Mesendoderm (in vitro differentiated cells): ENCODE results near the gene ATP8A2.

Experiments used
- DNase-seq: peaks from one replicate; pipeline ENCODE4 v3.0.0; 2013
- H2AK5ac ChIP-seq: 2 replicates; pipeline ENCODE4 v1.6.1; 2013; ENCODE audit warnings: low read length, inconsistent platforms
- H2BK120ac ChIP-seq: 2 replicates; pipeline ENCODE4 v1.6.1; 2013; ENCODE audit warnings: low read depth, mild to moderate bottlenecking, low read length, moderate library complexity, mixed read lengths
- H2BK15ac ChIP-seq: replicated peaks from 2 replicates; pipeline ENCODE4 v1.6.1; 2013; ENCODE audit warnings: low read depth, mild to moderate bottlenecking, moderate library complexity
- H2BK5ac ChIP-seq: 2 replicates; pipeline ENCODE4 v1.6.1; 2013; ENCODE audit warnings: low read length, inconsistent platforms
- H3K18ac ChIP-seq: 2 replicates; pipeline ENCODE4 v1.6.1; 2013; ENCODE audit warnings: mild to moderate bottlenecking, low read length, mixed read lengths
- H3K23ac ChIP-seq: one replicate; pipeline ENCODE4 v1.6.1; 2013; ENCODE audit warnings: low read length
- H3K27ac ChIP-seq: 2 replicates; pipeline ENCODE4 v1.5.1; 2013; ENCODE audit warnings: low read depth, mild to moderate bottlenecking, inconsistent platforms, low read length, moderate library complexity
- H3K27me3 ChIP-seq: 2 replicates; pipeline ENCODE4 v1.6.1; 2013; ENCODE audit warnings: low read length, control low read depth, mild to moderate bottlenecking, inconsistent platforms; ENCODE audit not compliant: insufficient read depth, poor library complexity
- H3K36me3 ChIP-seq: 2 replicates; pipeline ENCODE4 v1.6.1; 2013; ENCODE audit warnings: low read length, inconsistent platforms; ENCODE audit not compliant: control insufficient read depth, insufficient read depth
- H3K4ac ChIP-seq: one replicate; pipeline ENCODE4 v1.6.1; 2013; ENCODE audit warnings: low read depth, mild to moderate bottlenecking, low read length, moderate library complexity
- H3K4me1 ChIP-seq: 2 replicates; pipeline ENCODE4 v1.6.1; 2013; ENCODE audit warnings: low read depth, low read length, inconsistent platforms; ENCODE audit not compliant: control insufficient read depth
- H3K4me2 ChIP-seq: 2 replicates; pipeline ENCODE4 v1.6.1; 2013; ENCODE audit warnings: low read length
- H3K4me3 ChIP-seq: 2 replicates; pipeline ENCODE4 v1.5.1; 2013; ENCODE audit warnings: mild to moderate bottlenecking, low read length
- H3K56ac ChIP-seq: one replicate; pipeline ENCODE4 v1.6.1; 2013; ENCODE audit warnings: low read length
- H3K79me1 ChIP-seq: 2 replicates; pipeline ENCODE4 v1.6.1; 2013; ENCODE audit warnings: low read length, inconsistent platforms
- H3K79me2 ChIP-seq: 2 replicates; pipeline ENCODE4 v1.6.1; 2013; ENCODE audit warnings: mild to moderate bottlenecking, low read length; ENCODE audit not compliant: control insufficient read depth, insufficient read depth
- H3K9ac ChIP-seq: 2 replicates; pipeline ENCODE4 v1.6.1; 2013; ENCODE audit warnings: low read length, inconsistent platforms
- H4K5ac ChIP-seq: one replicate; pipeline ENCODE4 v1.6.1; 2013; ENCODE audit warnings: low read length
- H4K8ac ChIP-seq: one replicate; pipeline ENCODE4 v1.6.1; 2013; ENCODE audit warnings: low read depth, mild to moderate bottlenecking, control low read depth, low read length, moderate library complexity
- WGBS: extraction: QIAGEN DNeasy Blood & Tissue Kit; methylation state at CpG from one replicate; pipeline ENCODE4 v1.1.7; 2013; ENCODE audit warnings: low lambda C conversion rate, missing lambda C conversion rate; ENCODE audit not compliant: insufficient coverage; ENCODE audit errors: extremely low coverage; 5-methylcytosine and 5-hydroxymethylcytosine counted together

ATP8A2 gene

GRCh38 chr13:25922376-25922775 lies 550.6 kb downstream of the ATP8A2 start:
- no peaks in the 10 kb centered on the region for H3K36me3 ChIP-seq
- H3K4ac ChIP-seq: no peak overlapping the region
- no peak overlapping the region for H4K8ac ChIP-seq
- no CpG with 5 or more reads among the region's 9 CpGs for WGBS
- H4K5ac ChIP-seq: no peak overlapping the region
- no peak overlapping the region for H3K4me2 ChIP-seq
- no peak overlapping the region for H2BK15ac ChIP-seq
- H3K27me3 ChIP-seq: no peaks in the 10 kb centered on the region
- H3K23ac ChIP-seq: no peak overlapping the region
- no peak overlapping the region for H3K18ac ChIP-seq
- no peak overlapping the region for H3K9ac ChIP-seq
- H3K56ac ChIP-seq: no peak overlapping the region
- H2BK5ac ChIP-seq: no peak overlapping the region
- no peak overlapping the region for H2AK5ac ChIP-seq
- H3K79me2 ChIP-seq: no peaks in the 10 kb centered on the region
- no peaks in the 10 kb centered on the region for H3K79me1 ChIP-seq
- DNase-seq: no peak
- no peaks in the 10 kb centered on the region for H3K4me1 ChIP-seq
- H2BK120ac ChIP-seq: no peak overlapping the region
- no peak overlapping the region for H3K4me3 ChIP-seq
- no peak overlapping the region for H3K27ac ChIP-seq

- Histone ChIP-seq H2BK120ac (no peak overlapping the region), H4K5ac (no peak overlapping the region), H3K4me1 (no peaks in the 10 kb centered on the region), H4K8ac (no peak overlapping the region), H3K27me3 (no peaks in the 10 kb centered on the region), H3K79me1 (no peaks in the 10 kb centered on the region), H2AK5ac (no peak overlapping the region), H3K36me3 (no peaks in the 10 kb centered on the region), H2BK15ac (no peak overlapping the region), H3K4me2 (no peak overlapping the region), H3K4ac (no peak overlapping the region), H3K27ac (no peak overlapping the region), H3K18ac (no peak overlapping the region), H2BK5ac (no peak overlapping the region), H3K23ac (no peak overlapping the region), H3K4me3 (no peak overlapping the region), H3K79me2 (no peaks in the 10 kb centered on the region), H3K56ac (no peak overlapping the region), H3K9ac (no peak overlapping the region)
- no peak for DNase-seq
- WGBS: no CpG with 5 or more reads among the region's 5 CpGs
Measured at GRCh38 chr13:25923217-25924085, 551.7 kb downstream of the ATP8A2 start.

GRCh38 chr13:25927363-25927762 lies 555.6 kb downstream of the ATP8A2 start:
- H3K56ac ChIP-seq: no peak overlapping the region
- no CpG with 5 or more reads among the region's 6 CpGs for WGBS

GRCh38 chr13:25927932-25928331 lies 556.2 kb downstream of the ATP8A2 start:
- Histone ChIP-seq H2BK120ac (no peak overlapping the region), H3K56ac (no peak overlapping the region), H3K9ac (no peak overlapping the region), H3K27me3 (no peaks in the 10 kb centered on the region), H3K79me1 (no peaks in the 10 kb centered on the region), H3K18ac (no peak overlapping the region), H3K36me3 (no peaks in the 10 kb centered on the region), H3K4me1 (no peaks in the 10 kb centered on the region), H2BK5ac (no peak overlapping the region), H3K79me2 (no peaks in the 10 kb centered on the region), H3K4me3 (no peak overlapping the region), H3K4ac (no peak overlapping the region), H4K5ac (no peak overlapping the region), H3K23ac (no peak overlapping the region), H3K27ac (no peak overlapping the region), H3K4me2 (no peak overlapping the region), H2AK5ac (no peak overlapping the region), H2BK15ac (no peak overlapping the region), H4K8ac (no peak overlapping the region)
- no CpG with 5 or more reads among the region's 2 CpGs for WGBS
- no peak for DNase-seq

More at GRCh38 chr13:25927363-25927762, 555.6 kb downstream of the ATP8A2 start:
- Histone ChIP-seq H3K9ac (no peak overlapping the region), H3K18ac (no peak overlapping the region), H3K27me3 (no peaks in the 10 kb centered on the region), H2BK120ac (no peak overlapping the region), H2BK5ac (no peak overlapping the region), H3K36me3 (no peaks in the 10 kb centered on the region), H3K4me2 (no peak overlapping the region), H4K5ac (no peak overlapping the region), H3K79me1 (no peaks in the 10 kb centered on the region), H3K27ac (no peak overlapping the region), H2AK5ac (no peak overlapping the region), H3K23ac (no peak overlapping the region), H4K8ac (no peak overlapping the region), H3K4ac (no peak overlapping the region), H3K4me3 (no peak overlapping the region), H3K4me1 (no peaks in the 10 kb centered on the region), H2BK15ac (no peak overlapping the region), H3K79me2 (no peaks in the 10 kb centered on the region)
- DNase-seq: no peak

GRCh38 chr13:25928941-25929505 lies 557.2 kb downstream of the ATP8A2 start:
- Histone ChIP-seq H3K4me1 (no peaks in the 10 kb centered on the region), H2BK5ac (no peak overlapping the region), H4K5ac (no peak overlapping the region), H3K36me3 (no peaks in the 10 kb centered on the region), H3K4me2 (no peak overlapping the region), H4K8ac (no peak overlapping the region), H3K4ac (no peak overlapping the region), H2BK15ac (no peak overlapping the region), H3K27me3 (no peaks in the 10 kb centered on the region), H3K79me2 (no peaks in the 10 kb centered on the region), H2AK5ac (no peak overlapping the region), H3K27ac (no peak overlapping the region), H3K23ac (no peak overlapping the region), H3K9ac (no peak overlapping the region), H3K79me1 (no peaks in the 10 kb centered on the region), H3K18ac (no peak overlapping the region), H2BK120ac (no peak overlapping the region), H3K4me3 (no peak overlapping the region), H3K56ac (no peak overlapping the region)
- WGBS: no CpG with 5 or more reads among the region's 12 CpGs
- DNase-seq: no peak
